ENCODE data around the gene RNF26. TPM values are rescaled to one million over a fixed set of nuclear protein-coding genes. Genes with fewer than 3 reads are reported as not detected.

The RNF26 gene
- total and polyA plus RNA-seq, 10 of the 15 experiments (the other 5 are each of a cell fraction or from before 2014, with no cell fraction given): 2.8 to 54.5 (median 17.7) TPM

DNA sequence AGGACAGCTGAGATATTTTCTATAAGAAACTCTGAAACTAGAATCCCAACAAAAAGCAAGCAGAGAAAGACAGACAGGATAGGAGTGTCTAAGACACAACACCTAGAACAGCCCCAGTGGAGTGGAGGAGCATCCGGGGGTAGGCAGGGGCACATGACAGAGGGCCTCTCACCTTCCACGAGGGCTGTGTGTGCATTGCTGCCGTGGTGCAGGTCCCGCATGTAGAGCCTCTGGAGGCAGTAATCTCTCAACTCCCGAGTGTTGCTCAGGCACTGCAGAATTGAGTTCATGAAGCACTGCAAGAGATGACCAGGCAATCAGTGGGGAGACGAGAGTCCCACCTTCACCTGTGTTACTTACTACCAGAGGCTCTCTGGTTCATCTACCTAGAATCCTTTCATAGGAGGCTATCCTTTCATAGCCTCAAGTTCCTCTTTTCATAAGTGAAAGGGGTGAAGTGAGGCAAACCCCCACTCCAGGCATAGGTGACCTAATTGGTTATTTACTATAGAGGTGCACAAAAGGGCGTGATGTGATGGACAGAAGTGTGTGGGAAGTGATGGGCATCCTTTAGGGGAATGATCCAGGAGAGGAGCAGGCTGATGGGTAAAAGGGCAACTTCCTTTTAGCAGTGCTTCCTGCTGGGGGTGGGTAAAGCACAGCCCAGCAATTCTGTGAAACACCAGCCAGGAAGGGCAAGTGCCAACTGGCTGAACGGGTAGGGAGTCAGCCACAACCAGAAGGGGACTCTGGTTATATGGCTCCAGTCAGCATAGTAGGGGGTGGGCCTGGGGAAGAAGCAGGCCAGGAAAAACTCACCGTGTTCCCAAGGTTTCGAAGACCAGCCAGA lies 25.3 kb downstream of the RNF26 start (continued):
- TF ChIP-seq SRF (IDR thresholded peaks at IDR 0.05; ENCODE audit: low read depth in 2 of 2, low read length in 2 of 2) (no peak), SPI1 (IDR thresholded peaks at IDR 0.05; ENCODE audit: borderline replicate concordance, insufficient read depth, low read depth, low read length) (no peak)

DNA sequence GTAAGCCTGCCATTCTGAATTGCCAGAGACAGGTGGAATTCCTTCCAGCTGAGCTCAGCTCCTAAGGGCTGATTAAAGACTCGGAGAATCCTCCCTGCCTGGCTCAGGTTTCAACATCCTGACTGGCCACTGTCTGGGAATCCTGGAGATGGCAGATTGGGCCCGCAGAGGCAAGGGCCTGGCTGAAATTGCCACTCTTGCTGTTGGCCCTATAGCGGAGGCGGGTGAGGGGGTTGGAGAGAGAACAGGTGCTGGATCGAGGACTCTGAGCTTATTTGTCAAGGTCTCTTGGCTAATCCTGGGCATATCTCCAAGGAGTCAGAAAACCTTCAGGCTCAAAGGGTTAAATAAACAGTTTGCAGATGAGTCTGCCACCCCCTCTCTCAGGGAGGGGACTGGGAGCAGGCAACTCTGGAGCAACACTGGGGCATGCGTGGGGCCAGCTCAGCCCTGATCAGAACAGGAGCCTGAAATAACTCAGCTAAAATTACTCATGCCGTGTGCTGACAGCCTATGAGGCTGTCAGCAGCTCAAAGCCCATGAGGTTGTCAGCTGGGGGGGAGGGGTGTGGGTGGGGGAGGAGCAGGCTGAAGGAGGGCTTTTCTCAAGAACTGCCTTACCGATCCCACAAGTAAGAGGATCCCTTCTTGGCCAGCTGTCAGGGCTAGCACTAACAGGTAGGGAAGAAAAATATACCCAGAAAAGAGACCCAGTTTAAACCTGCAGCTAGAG lies 26.9 kb downstream of the RNF26 start:
- POLR2A ChIA-PET: interaction anchor here (1.1 to 1.6 kb wide), 2 partner anchors 9 to 22 kb away, joined by 3 read pairs; no protein-coding TSS in a partner anchor
- TF ChIP-seq EP300 (IDR thresholded peaks at IDR 0.05; ENCODE audit: borderline replicate concordance in 1 of 2, control insufficient read depth in 1 of 2, low read depth in 2 of 2, low read length in 2 of 2) (no peak), JUNB (IDR thresholded peaks at IDR 0.05) (0 out of 2 replicates have a peak, but pooled peaks have one; percentile 34), MEF2A (IDR thresholded peaks at IDR 0.05; ENCODE audit: insufficient read depth, low read depth, low read length) (peak; percentile 74)
- intact Hi-C loops (cut with micrococcal nuclease; ENCODE audit: unreplicated experiment) (no loop called here), in situ Hi-C loops (cut with MboI) (no loop called here)
- no peak overlapping the region for H3K4me2 ChIP-seq (ENCODE audit: control insufficient read depth, insufficient read depth)
- peaks cover 10% of the 10 kb centered on the region for H3K4me1 ChIP-seq (ENCODE audit: control insufficient read depth, insufficient read depth, low read length)
- CTCF ChIA-PET: interaction anchor here (1.0 to 3.0 kb wide), 9 partner anchors 8 to 113 kb away, joined by 3 to 25 read pairs (median 4); no protein-coding TSS in a partner anchor
- no peak overlapping the region for H2AFZ ChIP-seq (ENCODE audit: control insufficient read depth, low read depth, low read length)
- FAIRE-seq (no peak), DNase-seq (ENCODE audit: low read depth, low spot score) (no peak), ATAC-seq (peak; percentile 52)
- 0 out of 2 replicates have a peak, but pooled peaks cover 2% of the 10 kb centered on the region for H4K20me1 ChIP-seq (ENCODE audit: control insufficient read depth, insufficient read depth)
- WGBS (ENCODE audit: insufficient coverage, insufficient replicate concordance, low lambda C conversion rate, missing lambda C conversion rate): 27% methylated on average over 8 of the region's 8 CpGs
- H3K9me3 ChIP-seq (replicated peaks; ENCODE audit: control insufficient read depth, insufficient read depth, low read length): no peaks in the 10 kb centered on the region
- H3K4me3 ChIP-seq: no peak overlapping the region
- H3K27ac ChIP-seq (ENCODE audit: control insufficient read depth, insufficient read depth): no peak overlapping the region
- BruUV-seq (replicated peaks): no TSS peak
- H3K36me3 ChIP-seq (ENCODE audit: control insufficient read depth in 2 of 2, insufficient read depth in 2 of 2, low read length in 1 of 2): no peaks in the 10 kb centered on the region
- RAD21 ChIA-PET (ENCODE audit: unreplicated experiment): interaction anchor here (1.6 to 2.2 kb wide), 4 partner anchors 9 to 113 kb away, joined by 5 to 16 read pairs (median 8); no protein-coding TSS in a partner anchor
- SMC1A ChIA-PET (ENCODE audit: uncharacterized antibody, unreplicated experiment): interaction anchor here (1.0 to 1.5 kb wide), 3 partner anchors 10 to 114 kb away, joined by 3 to 7 read pairs (median 3); no protein-coding TSS in a partner anchor
- peaks cover 4 to 8% of the 10 kb centered on the region in 2 experiments; a peak in 3 of 4 replicates for H3K27me3 ChIP-seq (replicated peaks in 1 of 2; ENCODE audit: control insufficient read depth in 2 of 2, insufficient read depth in 2 of 2, low read length in 1 of 2)
- H3K79me2 ChIP-seq (ENCODE audit: control insufficient read depth, insufficient read depth, low read length): no peaks in the 10 kb centered on the region
- no peak overlapping the region for H3K9ac ChIP-seq (ENCODE audit: control insufficient read depth, insufficient read depth, low read length)
